A673 (cell line): ENCODE measurements around the gene ZNF573. TPM values are rescaled to one million over a fixed set of nuclear protein-coding genes. Genes with fewer than 3 reads are reported as not detected.

Source experiments
- BruUV-seq: library from RNA; stranded (reverse); fragments of 400-500 nt; replicated peaks from 2 replicates; lab custom pipeline; 2021; lab: Mats Ljungman, UMichigan
- CTCF ChIA-PET: fragments of 300-600 bp; sonication (Branson Sonifier 250); formaldehyde crosslinking; loops from one replicate; lab custom pipeline; 2022; ENCODE audit warnings: antibody characterized with exemption; lab: Charles Lee
- POLR2A ChIA-PET: fragments of 300-600 bp; sonication (Branson Sonifier 250); formaldehyde crosslinking; loops from one replicate; lab custom pipeline; 2022; ENCODE audit warnings: antibody characterized with exemption; ENCODE audit not compliant: low non-redundant PET; lab: Charles Lee
- DNase-seq: peaks from one replicate; pipeline ENCODE4 v3.0.0-alpha.2; 2015; ENCODE audit warnings: low spot score
- H3K27ac ChIP-seq: fragments of 200-600 bp; sonication (generic); 2 replicates; pipeline ENCODE4 v1.5.1; 2016; ENCODE audit warnings: mixed run types, low read depth, mild to moderate bottlenecking, mixed read lengths, antibody characterized with exemption, low read length; ENCODE audit not compliant: poor library complexity, severe bottlenecking
- H3K27me3 ChIP-seq: fragments of 200-600 bp; sonication (generic); replicated peaks from 2 replicates; pipeline ENCODE4 v1.6.1; 2017; ENCODE audit warnings: mixed run types, low read depth, mild to moderate bottlenecking, mixed read lengths, antibody characterized with exemption, low read length; ENCODE audit not compliant: insufficient read depth, poor library complexity
- H3K36me3 ChIP-seq: fragments of 200-600 bp; sonication (generic); 2 replicates; pipeline ENCODE4 v1.6.1; 2016; ENCODE audit warnings: mixed run types, mild to moderate bottlenecking, mixed read lengths, antibody characterized with exemption, low read length; ENCODE audit not compliant: insufficient read depth, poor library complexity, severe bottlenecking
- H3K4me1 ChIP-seq: fragments of 200-600 bp; sonication (generic); 2 replicates; pipeline ENCODE4 v1.6.1; 2017; ENCODE audit warnings: mixed run types, mild to moderate bottlenecking, mixed read lengths, antibody characterized with exemption, low read length; ENCODE audit not compliant: insufficient read depth, poor library complexity, severe bottlenecking
- H3K4me3 ChIP-seq: fragments of 200-600 bp; sonication (generic); 2 replicates; pipeline ENCODE4 v1.5.1; 2016; ENCODE audit warnings: low read depth, mixed run types, mild to moderate bottlenecking, mixed read lengths, low read length; ENCODE audit not compliant: poor library complexity, severe bottlenecking
- H3K9me3 ChIP-seq: fragments of 200-600 bp; sonication (generic); 2 replicates; pipeline ENCODE4 v1.6.1; 2016; ENCODE audit warnings: mixed run types, low read depth, mild to moderate bottlenecking, mixed read lengths, antibody characterized with exemption, low read length; ENCODE audit not compliant: poor library complexity, severe bottlenecking
- CTCF ChIP-seq: fragments of 300-800, 200-600 bp; sonication (generic); conservative IDR thresholded peaks from 2 replicates; pipeline ENCODE4 v1.5.1; 2017; ENCODE audit warnings: low read depth, mild to moderate bottlenecking, antibody characterized with exemption, low read length, moderate library complexity, mixed read lengths
- EZH2 ChIP-seq: fragments of 200-600 bp; sonication (generic); IDR thresholded peaks from 2 replicates; pipeline ENCODE4 v1.6.1; 2017; ENCODE audit warnings: borderline replicate concordance, low read depth, mild to moderate bottlenecking, mixed read lengths, antibody characterized with exemption, low read length; ENCODE audit not compliant: poor library complexity, severe bottlenecking
- intact Hi-C: fragments of 100-400 bp; cut with micrococcal nuclease; formaldehyde crosslinking; loops from one replicate; pipeline ENCODE4 v1.10.0; 2022; ENCODE audit not compliant: unreplicated experiment
- total RNA-seq: library from RNA; stranded (reverse); gene quantifications from 2 replicates; pipeline ENCODE4 v1.2.3, GENCODE V29; 2021

The ZNF573 gene
- total RNA-seq, 1 experiment from 2014 or later, result 8.7 TPM

GRCh38 chr19:37698216-37698615 is 81.2 kb downstream of the ZNF573 start:
- no peak overlapping the region for H3K4me3 ChIP-seq
- TF ChIP-seq CTCF (no peak), EZH2 (no peak)
- H3K27ac ChIP-seq, result no peak overlapping the region
- H3K4me1 ChIP-seq, result no peaks in the 10 kb centered on the region
- peaks cover 6% of the 10 kb centered on the region for H3K36me3 ChIP-seq
- ChIA-PET CTCF (no interaction called here), POLR2A (no interaction called here)
- H3K27me3 ChIP-seq, result no peaks in the 10 kb centered on the region
- no peak for DNase-seq
- no TSS peak for BruUV-seq
- intact Hi-C loops, result no loop called here
- peaks cover 40% of the 10 kb centered on the region for H3K9me3 ChIP-seq

- Histone ChIP-seq H3K4me1 (no peaks in the 10 kb centered on the region), H3K27me3 (no peaks in the 10 kb centered on the region), H3K36me3 (peaks cover 6% of the 10 kb centered on the region), H3K4me3 (no peak overlapping the region), H3K27ac (no peak overlapping the region), H3K9me3 (peaks cover 45% of the 10 kb centered on the region)
- CTCF ChIA-PET, result no interaction called here
- no peak for DNase-seq
- intact Hi-C loops, result no loop called here
- BruUV-seq, result no TSS peak
- POLR2A ChIA-PET, result no interaction called here
- no peak for TF ChIP-seq EZH2
- no peak for TF ChIP-seq CTCF
These were observed 84.1 kb downstream of the ZNF573 start for GRCh38 chr19:37695144-37695899.

GRCh38 chr19:37692956-37693620 is 86.3 kb downstream of the ZNF573 start:
- POLR2A ChIA-PET, result no interaction called here
- no peak overlapping the region for H3K4me3 ChIP-seq
- no TSS peak for BruUV-seq
- peaks cover 26% of the 10 kb centered on the region for H3K9me3 ChIP-seq
- intact Hi-C loops, result no loop called here
- CTCF ChIA-PET, result no interaction called here
- H3K27me3 ChIP-seq, result no peaks in the 10 kb centered on the region
- no peak overlapping the region for H3K27ac ChIP-seq
- TF ChIP-seq EZH2 (no peak), CTCF (no peak)
- H3K36me3 ChIP-seq, result no peaks in the 10 kb centered on the region
- no peak for DNase-seq
- H3K4me1 ChIP-seq, result no peaks in the 10 kb centered on the region
